Measurements from ENCODE around the gene HRAS. TPM values are rescaled to one million over a fixed set of nuclear protein-coding genes. Genes with fewer than 3 reads are reported as not detected.

The HRAS gene
- total and polyA plus RNA-seq, 2 of the 13 experiments (the other 11 are each of a cell fraction or from before 2014, with no cell fraction given): 32.9 to 50.0 TPM

GRCh38 chr11:506238-506994, 29.0 kb downstream of the HRAS start (continued):
- TF ChIP-seq ZNF281 (CRISPR knock-in tag; IDR thresholded peaks at IDR 0.05; ENCODE audit: borderline replicate concordance) (no peak), GMEB2 (CRISPR knock-in tag; IDR thresholded peaks at IDR 0.05; ENCODE audit: low read depth) (peak; percentile 80), CENPBD1 (CRISPR knock-in tag; IDR thresholded peaks at IDR 0.05; ENCODE audit: borderline replicate concordance, low read depth) (no peak), TIGD3 (CRISPR knock-in tag; IDR thresholded peaks at IDR 0.05; ENCODE audit: borderline replicate concordance) (no peak), YEATS4 (CRISPR knock-in tag; IDR thresholded peaks at IDR 0.05; ENCODE audit: borderline replicate concordance) (peak; percentile 98), GLI4 (CRISPR knock-in tag; IDR thresholded peaks at IDR 0.05; ENCODE audit: borderline replicate concordance) (0 out of 2 replicates have a peak, but pooled peaks have one; percentile 66), NFKB2 (CRISPR knock-in tag; IDR thresholded peaks at IDR 0.05; ENCODE audit: borderline replicate concordance) (peak; percentile 79; the same call in 1 of the 2 replicates), MAFK (conservative IDR thresholded peaks at IDR 0.05 in 1 of 2, IDR thresholded peaks at IDR 0.05 in 1 of 2; ENCODE audit: low read length in 2 of 2) (no peak), RORA (CRISPR knock-in tag; IDR thresholded peaks at IDR 0.05) (no peak), ZBTB46 (CRISPR knock-in tag; IDR thresholded peaks at IDR 0.05; ENCODE audit: borderline replicate concordance) (no peak), ZNF773 (CRISPR knock-in tag; IDR thresholded peaks at IDR 0.05; ENCODE audit: borderline replicate concordance) (peak; percentile 49; the same call in 1 of the 2 replicates)
- TF ChIP-seq, protein P1, sequence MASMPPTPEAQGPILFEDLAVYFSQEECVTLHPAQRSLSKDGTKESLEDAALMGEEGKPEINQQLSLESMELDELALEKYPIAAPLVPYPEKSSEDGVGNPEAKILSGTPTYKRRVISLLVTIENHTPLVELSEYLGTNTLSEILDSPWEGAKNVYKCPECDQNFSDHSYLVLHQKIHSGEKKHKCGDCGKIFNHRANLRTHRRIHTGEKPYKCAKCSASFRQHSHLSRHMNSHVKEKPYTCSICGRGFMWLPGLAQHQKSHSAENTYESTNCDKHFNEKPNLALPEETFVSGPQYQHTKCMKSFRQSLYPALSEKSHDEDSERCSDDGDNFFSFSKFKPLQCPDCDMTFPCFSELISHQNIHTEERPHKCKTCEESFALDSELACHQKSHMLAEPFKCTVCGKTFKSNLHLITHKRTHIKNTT (CRISPR knock-in tag; IDR thresholded peaks at IDR 0.05): no peak
- TF ChIP-seq, protein P2, sequence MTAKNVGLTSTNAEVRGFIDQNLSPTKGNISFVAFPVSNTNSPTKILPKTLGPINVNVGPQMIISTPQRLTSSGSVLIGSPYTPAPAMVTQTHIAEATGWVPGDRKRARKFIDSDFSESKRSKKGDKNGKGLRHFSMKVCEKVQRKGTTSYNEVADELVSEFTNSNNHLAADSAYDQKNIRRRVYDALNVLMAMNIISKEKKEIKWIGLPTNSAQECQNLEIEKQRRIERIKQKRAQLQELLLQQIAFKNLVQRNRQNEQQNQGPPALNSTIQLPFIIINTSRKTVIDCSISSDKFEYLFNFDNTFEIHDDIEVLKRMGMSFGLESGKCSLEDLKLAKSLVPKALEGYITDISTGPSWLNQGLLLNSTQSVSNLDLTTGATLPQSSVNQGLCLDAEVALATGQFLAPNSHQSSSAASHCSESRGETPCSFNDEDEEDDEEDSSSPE (CRISPR knock-in tag; IDR thresholded peaks at IDR 0.05): peak; percentile 53; the same call in 1 of the 2 replicates
